ENCODE data around the gene PALLD.

GRCh38 chr4:168860827-168861226 is 364.0 kb downstream of the PALLD start:
- TF ChIP-seq CTCF (optimal IDR thresholded peaks at IDR 0.05 in 1 of 3, IDR thresholded peaks at IDR 0.05 in 1 of 3, conservative IDR thresholded peaks at IDR 0.05 in 1 of 3; ENCODE audit: extremely low read depth in 1 of 3, insufficient read depth in 2 of 3, low read length in 3 of 3) (no peak), EZH2 (IDR thresholded peaks at IDR 0.05; ENCODE audit: low read length) (no peak)

Data from keratinocyte (primary cell).